GM19372 (cell line): ENCODE data around the gene SEC24B.
A peak's percentile ranks its signal among the peaks of the same experiment; 100 is the strongest.
"Not testable (repeated sequence)": the region's sequence is repeated elsewhere in the genome, so short reads cannot be mapped to it uniquely, and the experiment has no call there.

Source experiments
- ATAC-seq: cut with Tn5 transposase; IDR thresholded peaks from one replicate; pipeline ENCODE4 v1.9.1; 2021; ENCODE audit warnings: mild to moderate bottlenecking, low read depth, moderate library complexity; ENCODE audit not compliant: unreplicated experiment

Gene SEC24B

GRCh38 chr4:109574443-109574850, 140.8 kb downstream of the SEC24B start:
- ATAC-seq = no peak

GRCh38 chr4:109574931-109575804, 141.6 kb downstream of the SEC24B start:
- no peak for ATAC-seq

GRCh38 chr4:109576462-109576861, 142.8 kb downstream of the SEC24B start:
- no peak for ATAC-seq

GRCh38 chr4:109578846-109579245, 145.2 kb downstream of the SEC24B start:
- ATAC-seq = no peak

- ATAC-seq = not testable (repeated sequence)
These were observed 146.4 kb downstream of the SEC24B start for GRCh38 chr4:109579997-109580396.

GRCh38 chr4:109588176-109588575, 154.6 kb downstream of the SEC24B start:
- ATAC-seq = peak; percentile 86

GRCh38 chr4:109589119-109589518, 155.5 kb downstream of the SEC24B start:
- no peak for ATAC-seq

- ATAC-seq = no peak
These were observed 156.0 kb downstream of the SEC24B start for GRCh38 chr4:109589605-109590004.
